ENCODE results near the gene FAM53B. TPM values are rescaled to one million over a fixed set of nuclear protein-coding genes. Genes with fewer than 3 reads are reported as not detected.
A peak's percentile ranks its signal among the peaks of the same experiment; 100 is the strongest.

The FAM53B gene
- total and polyA plus RNA-seq, 3 experiments from 2014 or later, result 28.8 to 41.6 (median 29.2) TPM

DNA sequence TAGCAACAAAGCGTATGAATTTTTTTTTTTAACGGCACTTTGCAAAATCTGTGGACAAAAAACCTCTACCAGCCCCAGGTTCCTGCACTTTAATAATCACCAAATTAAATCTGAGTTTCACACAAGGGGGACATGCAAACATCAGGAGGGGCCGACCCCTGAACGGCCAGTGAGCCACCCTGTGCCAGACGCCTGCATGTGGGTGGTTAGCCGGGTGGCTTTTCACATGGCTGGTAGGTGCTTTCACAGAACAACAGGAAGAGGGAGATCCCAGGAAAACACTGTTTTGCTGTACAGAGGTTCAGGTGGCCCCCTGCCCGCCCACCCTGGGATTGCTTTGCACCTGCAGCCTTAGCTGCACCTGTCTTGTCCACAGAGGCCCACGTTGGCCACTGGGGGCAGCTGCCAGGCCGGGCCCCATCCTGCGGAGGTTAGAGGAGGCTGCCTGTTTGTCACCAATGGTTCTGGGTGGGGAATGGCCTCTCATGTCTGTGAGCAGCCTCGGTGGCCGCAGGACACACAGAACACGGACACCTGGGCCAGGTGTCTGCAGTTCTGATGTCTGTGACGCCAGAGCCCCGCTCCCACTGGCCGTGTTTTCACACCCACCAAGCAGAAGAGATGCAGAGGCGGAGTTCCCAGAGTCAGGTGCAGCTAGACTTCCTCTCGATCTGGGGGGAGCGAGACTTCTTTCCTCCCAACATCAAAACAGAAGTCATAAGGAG is 107.7 kb downstream of the FAM53B start:
- peak overlapping the region; percentile 23 for H3K4me3 ChIP-seq (ENCODE audit: low read length)
- POLR2A ChIA-PET, result no interaction called here
- no peaks in the 10 kb centered on the region for H3K27me3 ChIP-seq (ENCODE audit: insufficient read depth, low read length, poor library complexity, severe bottlenecking)
- Mint-ChIP-seq H3K4me3 (peak overlapping the region; percentile 27 to 88 (median 78)), H3K27ac (peak overlapping the region; percentile 83 to 99 (median 94)), H3K9me3 (peaks cover 0 to 2% (median 0%) of the 10 kb centered on the region in 5 donors), H3K4me1 (peaks cover 66 to 96% (median 89%) of the 10 kb centered on the region in 3 donors), H3K36me3 (peaks cover 0 to 21% (median 3%) of the 10 kb centered on the region in 3 donors), H3K27me3 (peaks cover 0 to 1% of the 10 kb centered on the region in 2 donors)
- CTCF ChIA-PET, result interaction anchor here (0.6 to 3.4 kb wide), 18 partner anchors 10 to 360 kb away, joined by 3 to 28 read pairs (median 4); no protein-coding TSS in a partner anchor
- H3K9me3 ChIP-seq (ENCODE audit: low read length), result no peaks in the 10 kb centered on the region
- H3K27ac ChIP-seq (ENCODE audit: low read depth, low read length), result no peak overlapping the region
- DNase-seq, result peak in 4 of 5 donors; percentile 10 to 66 (median 46)
- peaks cover 65% of the 10 kb centered on the region for H3K4me1 ChIP-seq (ENCODE audit: insufficient read depth, low read length)
- no peaks in the 10 kb centered on the region for H3K36me3 ChIP-seq (ENCODE audit: insufficient read depth, low read length)

DNA sequence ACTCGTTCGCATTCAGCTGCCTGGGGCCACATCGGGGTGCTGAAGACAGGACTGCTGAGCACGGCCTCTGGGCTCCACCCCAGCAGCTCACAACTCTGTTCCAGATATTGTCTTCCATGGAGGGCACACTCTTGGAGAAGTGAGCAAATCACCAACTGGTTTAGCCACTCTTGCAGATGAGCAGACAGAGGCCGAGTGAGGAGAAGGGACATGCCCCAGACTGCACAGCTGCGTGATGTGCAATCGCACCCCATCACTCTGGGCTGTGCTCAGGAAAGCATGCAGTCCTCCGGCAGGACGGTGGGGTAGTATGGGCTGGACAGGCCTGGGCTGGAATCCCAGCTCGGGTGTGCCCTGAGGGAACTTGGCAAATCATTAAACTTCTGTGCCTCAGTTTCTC is 111.6 kb downstream of the FAM53B start:
- Histone ChIP-seq H3K27ac (ENCODE audit: low read depth, low read length) (no peak overlapping the region), H3K4me3 (ENCODE audit: low read length) (no peak overlapping the region), H3K36me3 (ENCODE audit: insufficient read depth, low read length) (no peaks in the 10 kb centered on the region), H3K27me3 (ENCODE audit: insufficient read depth, low read length, poor library complexity, severe bottlenecking) (no peaks in the 10 kb centered on the region), H3K4me1 (ENCODE audit: insufficient read depth, low read length) (peaks cover 64% of the 10 kb centered on the region), H3K9me3 (ENCODE audit: low read length) (no peaks in the 10 kb centered on the region)
- Mint-ChIP-seq H3K4me1 (peaks cover 65 to 94% (median 81%) of the 10 kb centered on the region in 3 donors), H3K36me3 (peaks cover 0 to 14% (median 3%) of the 10 kb centered on the region in 3 donors), H3K9me3 (peaks cover 0 to 2% (median 0%) of the 10 kb centered on the region in 5 donors), H3K27me3 (peaks cover 0 to 1% of the 10 kb centered on the region in 2 donors), H3K4me3 (peak overlapping the region in 1 of 7 donors; percentile 40), H3K27ac (peak overlapping the region in 7 of 8 donors; percentile 54 to 94 (median 82))
- POLR2A ChIA-PET, result interaction anchor here (0.7 to 1.1 kb wide), 3 partner anchors 67 to 145 kb away, joined by 3 to 7 read pairs (median 3); no protein-coding TSS in a partner anchor
- CTCF ChIA-PET, result interaction anchor here (0.6 to 3.7 kb wide), 12 partner anchors 15 to 115 kb away, joined by 3 to 27 read pairs (median 4); no protein-coding TSS in a partner anchor
- no peak for DNase-seq

DNA sequence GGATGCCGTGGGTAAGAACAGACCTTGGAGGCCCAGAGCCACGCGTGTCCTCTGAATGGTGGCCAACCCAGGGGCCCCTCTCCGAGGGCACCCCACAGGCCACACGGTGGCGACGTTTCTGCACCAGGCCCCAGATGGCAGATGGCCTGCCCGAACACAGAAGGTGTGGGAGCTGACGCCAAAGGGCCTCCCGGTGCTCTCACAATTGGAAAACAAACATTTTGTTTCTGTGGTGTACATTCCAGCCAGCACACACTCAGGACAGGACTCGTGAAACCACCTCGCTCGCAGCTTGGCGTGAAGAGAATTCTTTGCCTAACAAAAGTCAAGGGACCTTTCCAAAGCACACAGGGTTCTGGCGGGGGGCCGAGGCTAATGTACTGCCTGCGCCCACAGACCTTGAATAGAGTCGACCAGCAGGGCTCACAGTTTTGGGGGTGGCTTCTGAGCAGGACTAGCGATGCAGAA is 112.1 kb downstream of the FAM53B start:
- no peak overlapping the region for H3K27ac ChIP-seq (ENCODE audit: low read depth, low read length)
- peak overlapping the region in 1 of 7 donors; percentile 13 for H3K4me3 Mint-ChIP-seq
- peak overlapping the region in 7 of 8 donors; percentile 50 to 94 (median 82) for H3K27ac Mint-ChIP-seq
- H3K27me3 ChIP-seq (ENCODE audit: insufficient read depth, low read length, poor library complexity, severe bottlenecking), result no peaks in the 10 kb centered on the region
- H3K27me3 Mint-ChIP-seq, result no peaks in the 10 kb centered on the region
- no peaks in the 10 kb centered on the region for H3K36me3 ChIP-seq (ENCODE audit: insufficient read depth, low read length)
- H3K36me3 Mint-ChIP-seq, result peaks cover 0 to 14% (median 3%) of the 10 kb centered on the region in 3 donors
- H3K4me1 ChIP-seq (ENCODE audit: insufficient read depth, low read length), result peaks cover 64% of the 10 kb centered on the region
- peak in 4 of 5 donors; percentile 26 to 64 (median 32) for DNase-seq
- CTCF ChIA-PET, result interaction anchor here (0.9 to 3.7 kb wide), 9 partner anchors 15 to 114 kb away, joined by 3 to 27 read pairs (median 7); no protein-coding TSS in a partner anchor
- no peak overlapping the region for H3K4me3 ChIP-seq (ENCODE audit: low read length)
- H3K9me3 ChIP-seq (ENCODE audit: low read length), result no peaks in the 10 kb centered on the region
- peaks cover 65 to 94% (median 81%) of the 10 kb centered on the region in 3 donors for H3K4me1 Mint-ChIP-seq
- POLR2A ChIA-PET, result interaction anchor here (1.1 kb wide), 1 partner anchor 109 kb away, joined by 3 read pairs; no protein-coding TSS in a partner anchor
- peaks cover 0 to 2% (median 0%) of the 10 kb centered on the region in 5 donors for H3K9me3 Mint-ChIP-seq

DNA sequence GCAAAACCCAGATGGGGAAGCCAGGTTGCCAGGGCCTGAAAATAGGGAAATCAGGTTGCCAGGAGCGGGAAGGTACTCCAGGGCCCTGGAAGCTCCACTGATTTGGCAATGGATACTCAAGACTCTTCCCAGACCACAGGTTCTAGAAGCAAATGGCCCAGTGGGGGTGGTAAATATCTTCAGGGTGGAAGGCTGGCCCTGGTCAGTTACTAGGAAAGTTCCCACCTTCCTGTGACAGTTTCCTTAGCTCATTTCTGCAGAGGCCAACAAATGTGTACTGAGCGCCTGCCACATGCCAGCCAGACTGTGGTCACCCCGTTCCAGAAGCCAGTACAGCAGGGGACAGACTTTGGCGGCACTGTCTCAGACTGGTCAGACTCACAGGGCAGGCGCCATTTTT is 113.6 kb downstream of the FAM53B start:
- H3K4me3 Mint-ChIP-seq, result no peak overlapping the region
- no peaks in the 10 kb centered on the region for H3K27me3 ChIP-seq (ENCODE audit: insufficient read depth, low read length, poor library complexity, severe bottlenecking)
- ChIA-PET CTCF (interaction anchor here (1.2 to 2.3 kb wide), 2 partner anchors 88 to 111 kb away, joined by 3 to 11 read pairs; no protein-coding TSS in a partner anchor), POLR2A (no interaction called here)
- no peak overlapping the region for H3K27ac ChIP-seq (ENCODE audit: low read depth, low read length)
- peak overlapping the region in 6 of 8 donors; percentile 8 to 84 (median 57) for H3K27ac Mint-ChIP-seq
- no peaks in the 10 kb centered on the region for H3K27me3 Mint-ChIP-seq
- no peak overlapping the region for H3K4me3 ChIP-seq (ENCODE audit: low read length)
- H3K36me3 Mint-ChIP-seq, result peaks cover 0 to 15% (median 3%) of the 10 kb centered on the region in 3 donors
- no peaks in the 10 kb centered on the region for H3K9me3 ChIP-seq (ENCODE audit: low read length)
- no peak for DNase-seq
- peaks cover 60 to 92% (median 79%) of the 10 kb centered on the region in 3 donors for H3K4me1 Mint-ChIP-seq
- peaks cover 65% of the 10 kb centered on the region for H3K4me1 ChIP-seq (ENCODE audit: insufficient read depth, low read length)
- H3K36me3 ChIP-seq (ENCODE audit: insufficient read depth, low read length), result no peaks in the 10 kb centered on the region
- peaks cover 0 to 2% (median 0%) of the 10 kb centered on the region in 5 donors for H3K9me3 Mint-ChIP-seq

DNA sequence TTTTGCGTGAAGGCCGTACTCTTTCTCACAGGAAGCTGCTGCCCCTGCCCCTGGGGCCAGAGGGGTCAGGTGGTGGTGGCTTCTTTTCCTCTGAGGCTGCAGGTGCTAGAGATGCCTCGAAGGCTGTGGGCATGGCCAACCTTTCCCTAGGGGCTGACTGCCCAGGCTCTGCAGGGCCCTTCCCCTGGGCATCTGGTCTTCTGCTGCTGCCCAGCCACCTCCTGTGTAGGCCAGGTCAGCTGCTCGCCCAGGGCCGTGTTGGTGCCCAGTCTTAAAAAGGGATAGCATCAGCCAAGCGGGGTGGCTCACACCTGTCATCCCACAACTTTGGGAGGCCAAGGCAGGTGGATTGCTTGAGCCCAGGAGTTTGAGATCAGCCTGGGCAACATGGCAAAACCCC is 114.3 kb downstream of the FAM53B start:
- H3K9me3 ChIP-seq (ENCODE audit: low read length), result no peaks in the 10 kb centered on the region
- H3K9me3 Mint-ChIP-seq, result peaks cover 0 to 2% (median 0%) of the 10 kb centered on the region in 5 donors
- peak overlapping the region in 2 of 7 donors; percentile 26 to 44 for H3K4me3 Mint-ChIP-seq
- peaks cover 59 to 95% (median 80%) of the 10 kb centered on the region in 3 donors for H3K4me1 Mint-ChIP-seq
- no peak overlapping the region for H3K27ac ChIP-seq (ENCODE audit: low read depth, low read length)
- H3K27ac Mint-ChIP-seq, result peak overlapping the region in 6 of 8 donors; percentile 47 to 97 (median 88)
- no peaks in the 10 kb centered on the region for H3K27me3 Mint-ChIP-seq
- peaks cover 64% of the 10 kb centered on the region for H3K4me1 ChIP-seq (ENCODE audit: insufficient read depth, low read length)
- DNase-seq, result no peak
- peaks cover 0 to 20% (median 3%) of the 10 kb centered on the region in 3 donors for H3K36me3 Mint-ChIP-seq
- CTCF ChIA-PET, result interaction anchor here (1.1 to 2.3 kb wide), 4 partner anchors 17 to 111 kb away, joined by 3 to 11 read pairs (median 4); no protein-coding TSS in a partner anchor
- POLR2A ChIA-PET, result interaction anchor here (0.6 kb wide), 1 partner anchor 14 kb away, joined by 4 read pairs; no protein-coding TSS in a partner anchor
- no peak overlapping the region for H3K4me3 ChIP-seq (ENCODE audit: low read length)
- no peaks in the 10 kb centered on the region for H3K36me3 ChIP-seq (ENCODE audit: insufficient read depth, low read length)
- no peaks in the 10 kb centered on the region for H3K27me3 ChIP-seq (ENCODE audit: insufficient read depth, low read length, poor library complexity, severe bottlenecking)

DNA sequence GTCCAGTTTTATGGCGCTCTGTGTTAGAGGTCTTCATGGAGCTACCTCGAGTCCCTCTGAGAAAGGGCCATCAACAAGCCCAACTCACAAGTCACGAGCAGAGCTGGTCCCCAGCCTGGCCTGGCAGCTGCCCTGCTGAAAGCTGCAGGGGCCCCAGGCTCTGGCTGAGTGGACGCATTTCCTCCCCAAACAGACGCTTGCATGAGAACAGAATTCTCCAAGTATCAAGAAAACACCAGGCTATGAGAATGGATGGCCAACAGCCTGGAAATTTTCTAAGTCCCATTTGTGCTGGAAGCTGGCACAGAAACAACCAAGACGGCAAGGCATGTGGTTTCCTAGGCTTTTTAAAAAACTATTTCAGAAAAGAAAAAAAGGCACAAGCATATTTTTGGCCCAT is 114.8 kb downstream of the FAM53B start:
- H3K36me3 Mint-ChIP-seq, result peaks cover 0 to 18% (median under 1%) of the 10 kb centered on the region in 3 donors
- no peak overlapping the region for H3K4me3 ChIP-seq (ENCODE audit: low read length)
- POLR2A ChIA-PET, result interaction anchor here (0.6 kb wide), 1 partner anchor 14 kb away, joined by 4 read pairs; no protein-coding TSS in a partner anchor
- H3K27ac ChIP-seq (ENCODE audit: low read depth, low read length), result no peak overlapping the region
- no peak for DNase-seq
- peaks cover 59 to 95% (median 76%) of the 10 kb centered on the region in 3 donors for H3K4me1 Mint-ChIP-seq
- H3K4me1 ChIP-seq (ENCODE audit: insufficient read depth, low read length), result peaks cover 64% of the 10 kb centered on the region
- H3K27me3 Mint-ChIP-seq, result no peaks in the 10 kb centered on the region
- H3K27me3 ChIP-seq (ENCODE audit: insufficient read depth, low read length, poor library complexity, severe bottlenecking), result no peaks in the 10 kb centered on the region
- peaks cover 0 to 2% (median 0%) of the 10 kb centered on the region in 5 donors for H3K9me3 Mint-ChIP-seq
- no peaks in the 10 kb centered on the region for H3K9me3 ChIP-seq (ENCODE audit: low read length)
- CTCF ChIA-PET, result interaction anchor here (1.1 to 2.3 kb wide), 4 partner anchors 18 to 112 kb away, joined by 3 to 11 read pairs (median 4); no protein-coding TSS in a partner anchor
- no peaks in the 10 kb centered on the region for H3K36me3 ChIP-seq (ENCODE audit: insufficient read depth, low read length)
- peak overlapping the region in 2 of 7 donors; percentile 10 to 44 for H3K4me3 Mint-ChIP-seq
- H3K27ac Mint-ChIP-seq, result peak overlapping the region; percentile 40 to 97 (median 88)

DNA sequence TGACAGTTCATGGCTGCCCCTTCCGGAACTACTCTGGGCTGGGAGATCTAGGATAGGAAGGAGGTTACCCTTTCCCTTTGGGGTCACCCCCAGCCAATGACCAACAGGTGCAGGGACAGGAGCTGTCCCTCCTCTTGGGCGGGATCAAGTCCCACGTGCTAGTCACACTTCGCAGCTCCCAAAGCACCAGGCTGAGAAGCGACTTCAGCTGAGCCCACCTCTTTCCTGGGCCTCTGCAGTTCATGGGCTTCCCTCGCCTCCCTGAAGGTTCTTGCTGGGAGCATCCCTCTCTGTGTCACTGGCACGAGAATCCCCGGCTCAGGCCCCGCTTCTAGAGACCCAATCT is 115.5 kb downstream of the FAM53B start:
- Mint-ChIP-seq H3K9me3 (peaks cover 0 to 2% (median 0%) of the 10 kb centered on the region in 5 donors), H3K4me1 (peaks cover 64 to 93% (median 77%) of the 10 kb centered on the region in 3 donors), H3K27me3 (no peaks in the 10 kb centered on the region), H3K27ac (peak overlapping the region in 7 of 8 donors; percentile 10 to 92 (median 78)), H3K36me3 (peaks cover 0 to 18% (median 0%) of the 10 kb centered on the region in 3 donors), H3K4me3 (no peak overlapping the region)
- POLR2A ChIA-PET, result interaction anchor here (0.5 to 1.5 kb wide), 3 partner anchors 90 to 113 kb away, joined by 3 to 7 read pairs (median 4); no protein-coding TSS in a partner anchor
- DNase-seq, result no peak
- Histone ChIP-seq H3K4me3 (ENCODE audit: low read length) (no peak overlapping the region), H3K27ac (ENCODE audit: low read depth, low read length) (no peak overlapping the region), H3K27me3 (ENCODE audit: insufficient read depth, low read length, poor library complexity, severe bottlenecking) (no peaks in the 10 kb centered on the region), H3K36me3 (ENCODE audit: insufficient read depth, low read length) (no peaks in the 10 kb centered on the region), H3K9me3 (ENCODE audit: low read length) (no peaks in the 10 kb centered on the region), H3K4me1 (ENCODE audit: insufficient read depth, low read length) (peaks cover 64% of the 10 kb centered on the region)
- CTCF ChIA-PET, result interaction anchor here (1.1 to 2.5 kb wide), 8 partner anchors 17 to 113 kb away, joined by 3 to 29 read pairs (median 8); no protein-coding TSS in a partner anchor

Data from CD8-positive, alpha-beta memory T cell (primary cell).